Activated CD4-positive, alpha-beta T cell treated with anti-CD3 and anti-CD28 coated beads, Interleukin-2, amount 50 U/mL, for 16 hours (primary cell): ENCODE results near the gene DLG2.

Experiments
- DNase-seq: peaks from one replicate; pipeline ENCODE4 v3.0.0-alpha.2; 2020

DLG2 gene

DNA sequence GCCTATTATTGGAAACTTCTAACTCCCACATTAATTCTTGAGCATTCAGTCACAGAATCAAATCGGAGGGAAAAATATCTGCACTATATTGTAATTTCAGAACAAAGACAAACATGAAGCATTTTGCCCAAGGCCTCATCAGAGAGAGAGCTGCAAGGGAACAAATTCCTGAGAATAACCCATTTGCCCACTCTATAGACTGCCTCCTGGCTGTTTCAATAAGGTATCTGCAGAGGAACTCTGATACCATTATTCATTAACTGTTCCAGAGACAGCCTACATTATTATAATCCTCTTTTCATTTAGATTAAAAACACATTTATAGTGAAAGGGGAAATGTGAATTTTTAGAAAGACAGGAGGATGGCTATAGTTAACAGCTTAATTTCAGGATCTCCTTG, 663.9 kb downstream of the DLG2 start:
- DNase-seq, result no peak

DNA sequence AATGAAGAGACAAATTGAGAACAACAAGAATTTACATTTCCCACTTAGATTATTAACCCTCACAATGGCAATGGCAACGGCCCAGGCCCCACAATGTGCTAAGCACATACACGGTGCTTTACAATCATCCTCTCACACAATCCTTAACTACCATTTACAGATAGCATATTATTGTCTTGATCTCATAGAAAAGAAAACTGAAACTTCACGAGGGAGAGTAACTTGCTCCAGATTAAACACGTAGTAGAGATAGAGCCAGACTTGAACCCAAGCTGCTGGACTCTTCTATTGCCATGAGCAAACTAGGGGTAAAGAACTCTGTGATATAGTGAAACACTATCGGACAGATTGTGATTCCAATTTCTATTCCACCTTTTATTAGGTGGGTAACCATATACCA, 665.1 kb downstream of the DLG2 start:
- DNase-seq, result no peak

DNA sequence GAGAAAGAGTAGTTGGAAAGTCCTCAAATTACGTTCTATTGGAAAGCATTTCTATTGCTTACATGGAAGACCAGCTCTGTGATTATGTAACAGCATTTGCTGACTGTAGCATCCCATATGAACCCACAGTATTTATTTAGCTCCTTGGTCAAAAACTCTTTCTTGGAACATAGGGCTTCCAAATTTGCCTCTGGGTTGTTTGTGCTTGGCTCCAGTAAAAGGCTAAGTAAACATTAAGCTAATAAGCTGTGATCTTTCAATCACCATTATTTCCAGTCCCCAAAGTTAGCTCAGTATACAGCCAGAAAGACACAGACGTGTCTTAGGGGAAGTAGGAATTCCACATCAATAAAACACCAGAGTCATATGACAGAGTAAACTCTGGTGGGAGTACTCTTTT, 668.8 kb downstream of the DLG2 start:
- DNase-seq, result no peak

DNA sequence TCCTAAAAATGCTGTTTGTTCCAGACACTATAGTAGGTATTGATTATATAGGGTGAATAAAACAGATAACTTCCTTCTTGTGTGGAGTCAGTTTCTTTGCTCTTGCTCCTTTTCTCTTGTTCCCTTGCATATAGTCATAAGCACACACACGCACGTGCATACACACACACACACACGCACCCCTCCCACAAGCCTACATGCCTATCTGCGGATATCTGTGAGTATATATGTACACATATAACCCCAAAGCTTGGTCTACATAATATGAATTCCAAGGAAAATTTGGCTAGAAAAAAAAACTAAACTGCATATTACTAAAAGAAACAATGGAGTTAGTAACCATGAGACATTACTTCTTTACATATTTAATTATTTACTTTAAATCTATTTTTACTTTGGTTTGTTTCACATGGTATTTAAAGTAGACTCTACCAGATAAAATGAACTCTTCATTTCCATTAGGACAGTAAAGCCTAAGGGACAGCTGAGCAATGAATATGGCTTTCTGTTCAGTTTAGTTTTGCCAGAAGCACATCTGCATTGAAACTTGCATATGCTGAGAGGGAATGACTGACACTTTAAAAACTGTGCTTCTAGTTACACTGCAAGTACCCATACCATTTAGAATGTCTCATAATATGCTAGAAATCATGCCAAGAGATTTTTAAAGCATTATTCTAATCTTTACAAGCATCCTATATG, 676.4 kb downstream of the DLG2 start:
- DNase-seq, result no peak

DNA sequence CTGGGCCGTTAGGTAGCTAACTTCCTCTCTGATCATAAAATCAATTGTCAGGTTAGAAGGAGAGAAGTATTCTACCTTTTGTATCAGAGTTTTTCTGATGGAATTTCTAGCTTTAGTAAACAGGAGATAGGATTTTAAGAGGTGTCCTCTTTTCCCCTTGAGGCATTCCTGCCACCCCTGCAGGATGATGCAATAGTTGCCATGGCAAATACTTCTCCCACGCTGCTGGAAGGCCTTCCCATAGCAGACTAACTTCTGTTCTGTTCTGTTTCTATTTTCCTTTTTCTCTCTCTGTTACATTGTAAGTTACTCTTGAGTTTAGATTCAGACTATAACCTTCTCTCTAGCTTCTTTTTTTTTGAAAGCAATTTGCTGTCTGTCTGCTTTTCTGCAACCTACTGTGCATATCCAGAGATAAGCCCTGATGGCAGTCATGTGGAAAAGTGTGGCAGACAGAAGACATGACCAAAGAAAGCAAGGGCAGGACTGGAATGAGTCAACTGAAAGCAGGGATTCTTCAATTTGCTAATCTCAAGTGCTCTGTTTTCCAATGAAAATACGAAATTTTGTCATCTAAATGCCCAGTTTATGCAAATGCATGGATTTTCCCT, 679.1 kb downstream of the DLG2 start:
- no peak for DNase-seq

DNA sequence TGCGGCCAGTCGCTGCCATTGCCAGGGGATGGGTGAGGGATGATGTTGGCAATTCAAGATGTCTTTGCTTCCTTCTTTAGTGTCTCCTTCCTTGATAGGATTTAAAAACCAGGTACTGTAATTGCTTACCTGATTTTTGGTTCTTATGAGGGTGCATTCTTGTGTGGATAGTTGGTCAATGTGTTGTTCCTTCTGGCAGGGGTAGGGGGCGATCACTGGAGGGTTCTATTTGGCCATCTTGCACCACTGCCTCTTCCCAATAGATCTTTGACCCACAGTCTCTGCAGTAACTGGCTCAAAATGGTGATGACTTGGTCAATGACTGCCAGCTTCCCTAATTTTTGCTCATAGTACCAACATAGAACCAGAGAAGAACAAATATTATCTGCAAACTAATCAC, 680.1 kb downstream of the DLG2 start:
- no peak for DNase-seq

DNA sequence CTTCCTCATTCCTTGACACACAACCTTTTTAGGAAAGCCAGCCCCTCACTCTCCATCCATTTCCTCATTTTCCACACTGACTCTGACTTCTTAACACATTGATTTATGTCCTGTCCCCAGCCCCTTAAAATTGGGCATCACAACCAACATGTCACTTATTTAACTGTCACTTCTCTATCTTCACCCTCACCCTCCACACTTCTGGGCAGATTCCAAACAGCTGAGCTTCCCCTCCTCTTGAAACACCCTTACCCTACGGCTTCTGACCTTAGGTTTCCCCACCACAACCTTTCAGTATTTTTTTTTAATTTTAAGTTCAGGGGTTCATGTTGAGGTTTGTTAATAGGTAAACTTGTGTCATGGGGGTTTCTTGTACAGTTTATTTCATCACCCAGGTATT, 696.3 kb downstream of the DLG2 start:
- no peak for DNase-seq

DNA sequence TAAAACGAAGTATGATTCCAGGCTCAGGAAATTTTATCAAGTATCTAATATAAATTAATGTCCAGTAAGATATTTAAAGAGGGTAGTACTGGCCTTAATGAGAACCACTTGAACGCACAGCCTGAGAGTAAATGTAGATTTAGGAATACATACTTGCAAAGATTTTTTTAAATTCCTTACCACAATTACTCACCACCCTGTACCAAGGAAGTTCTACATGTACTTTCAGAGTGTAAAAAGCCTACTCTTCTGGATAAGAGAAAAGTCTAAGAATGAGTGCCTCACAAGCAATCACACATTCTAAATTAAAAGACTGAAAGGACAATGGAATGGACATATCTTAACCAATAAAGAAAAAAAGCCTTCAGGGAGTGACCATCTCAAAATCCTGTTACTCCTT, 697.4 kb downstream of the DLG2 start:
- no peak for DNase-seq

DNA sequence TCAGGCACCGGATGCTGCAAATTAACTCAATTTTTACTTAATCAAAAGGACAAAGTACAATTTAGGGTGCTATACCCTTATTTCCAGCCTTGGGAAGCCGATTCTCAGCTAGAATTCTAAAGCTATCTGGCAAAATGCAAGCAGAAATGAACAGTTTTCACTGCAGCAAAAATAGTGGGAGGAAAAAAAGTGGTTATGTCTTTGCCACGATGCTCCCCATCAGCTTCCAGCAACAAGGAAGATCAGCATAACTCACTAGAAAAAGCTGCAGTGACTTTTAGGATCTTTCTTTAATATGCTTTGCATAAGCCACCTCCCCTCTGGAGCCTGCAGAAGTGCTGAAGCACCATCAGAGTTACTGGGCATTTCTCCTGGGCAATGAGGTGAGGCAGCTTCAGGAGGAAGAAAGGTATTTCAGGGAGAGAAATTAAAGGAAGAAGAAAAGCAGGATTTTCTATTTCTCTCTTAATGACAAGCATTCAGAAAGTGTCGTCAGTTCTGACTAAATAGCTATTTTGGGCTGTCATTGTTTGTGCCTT, 702.9 kb downstream of the DLG2 start:
- no peak for DNase-seq

DNA sequence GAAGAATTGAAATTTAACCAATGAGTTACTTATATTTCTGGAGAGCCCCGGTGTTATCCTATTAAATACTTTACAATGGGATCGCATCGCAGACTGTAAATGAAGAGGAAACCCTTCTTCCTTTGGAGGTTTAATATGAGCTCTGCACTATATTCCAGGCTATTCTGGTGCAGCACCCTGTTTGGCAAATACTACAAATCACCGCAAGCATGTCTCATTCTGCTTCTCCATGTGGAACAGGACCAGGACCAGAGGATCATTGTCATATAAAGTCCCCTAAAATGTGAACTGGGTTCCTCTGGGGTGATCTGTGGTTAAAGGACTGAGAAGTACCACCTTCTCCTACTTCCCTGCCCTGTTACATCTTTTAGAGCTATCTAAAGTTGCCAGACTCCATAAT, 703.7 kb downstream of the DLG2 start:
- no peak for DNase-seq

DNA sequence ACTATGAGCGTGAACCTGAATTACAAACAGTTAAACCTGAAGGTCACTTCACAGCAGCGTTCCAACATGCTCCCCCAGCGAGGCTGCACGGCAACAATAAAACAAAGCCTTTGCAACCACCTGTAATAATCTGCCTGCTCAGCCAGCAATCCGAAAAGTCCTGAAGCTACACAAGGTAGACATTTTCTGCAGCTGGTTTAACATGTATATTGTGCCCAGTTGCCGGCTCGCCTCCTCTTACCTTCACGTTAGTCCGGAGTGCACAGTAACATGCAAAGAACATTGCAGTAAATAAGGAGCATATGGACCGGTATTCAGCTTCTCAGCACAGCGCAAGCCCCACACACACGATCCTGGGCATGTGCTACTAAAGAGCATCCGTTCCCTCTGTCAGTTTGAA, 704.3 kb downstream of the DLG2 start:
- no peak for DNase-seq

DNA sequence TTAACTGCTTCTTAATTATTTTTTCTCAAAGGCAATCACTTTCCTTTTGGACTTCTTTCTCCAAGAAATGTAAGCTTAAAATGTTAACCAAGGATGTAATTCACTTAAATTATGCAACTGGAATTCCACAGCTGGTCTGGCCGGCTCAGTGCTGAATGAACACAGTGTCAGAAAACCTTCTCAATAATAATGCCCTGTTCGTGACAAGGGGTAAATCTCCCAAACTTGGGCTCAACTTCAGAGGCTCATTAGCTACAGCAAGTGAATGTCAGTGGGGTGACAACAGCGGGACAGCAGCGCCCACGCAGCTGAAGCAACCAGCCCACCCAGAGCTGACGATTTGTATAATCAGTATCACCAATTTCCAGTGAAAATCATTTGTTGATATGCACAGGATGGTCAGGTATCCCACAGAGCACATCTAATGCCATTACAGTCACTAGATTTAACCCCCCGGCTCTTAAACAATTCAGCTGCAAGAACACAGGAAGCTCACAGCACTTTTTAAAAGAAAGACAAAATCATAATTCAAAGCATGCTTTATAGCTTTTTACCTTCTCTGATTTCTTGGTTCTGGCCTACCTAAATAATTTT, 704.8 kb downstream of the DLG2 start:
- DNase-seq, result no peak

DNA sequence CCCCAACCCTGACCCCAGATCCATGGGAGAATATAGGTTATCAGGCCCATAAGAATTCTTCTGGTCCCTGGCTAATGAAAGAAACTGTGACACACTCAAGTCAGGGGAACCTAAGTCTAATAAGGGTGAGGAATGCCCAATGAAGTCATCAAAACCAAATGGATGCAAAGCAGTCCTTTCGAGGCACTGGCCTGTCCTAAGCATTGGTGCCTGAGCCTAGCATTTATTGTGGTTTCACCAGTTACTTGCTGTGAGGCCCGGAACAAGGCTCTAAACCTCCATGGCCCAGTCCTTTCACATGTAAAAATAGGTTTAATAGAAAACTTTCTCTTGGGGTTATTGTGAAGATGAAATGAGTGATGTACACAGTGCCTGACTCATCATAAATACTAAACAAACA, 712.6 kb downstream of the DLG2 start:
- DNase-seq, result no peak

DNA sequence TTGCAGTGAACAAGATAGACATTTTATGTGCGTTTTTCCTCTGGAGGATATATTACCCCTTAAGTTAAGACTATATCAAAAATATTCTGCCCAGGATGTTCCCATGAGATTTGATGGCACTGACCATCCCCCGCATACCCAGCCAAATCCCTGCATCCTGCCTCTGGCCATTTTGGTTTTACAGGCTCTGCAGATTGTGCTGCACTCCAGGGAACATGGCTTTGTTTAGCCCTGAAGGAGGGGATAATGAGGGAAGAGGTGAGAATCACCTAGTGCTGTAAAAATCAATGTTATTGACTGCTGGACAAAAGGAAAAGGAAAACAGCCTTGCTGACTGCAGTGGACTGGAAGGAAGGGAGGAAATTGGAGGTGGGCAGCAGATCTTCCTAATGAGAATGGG, 717.4 kb downstream of the DLG2 start:
- no peak for DNase-seq

DNA sequence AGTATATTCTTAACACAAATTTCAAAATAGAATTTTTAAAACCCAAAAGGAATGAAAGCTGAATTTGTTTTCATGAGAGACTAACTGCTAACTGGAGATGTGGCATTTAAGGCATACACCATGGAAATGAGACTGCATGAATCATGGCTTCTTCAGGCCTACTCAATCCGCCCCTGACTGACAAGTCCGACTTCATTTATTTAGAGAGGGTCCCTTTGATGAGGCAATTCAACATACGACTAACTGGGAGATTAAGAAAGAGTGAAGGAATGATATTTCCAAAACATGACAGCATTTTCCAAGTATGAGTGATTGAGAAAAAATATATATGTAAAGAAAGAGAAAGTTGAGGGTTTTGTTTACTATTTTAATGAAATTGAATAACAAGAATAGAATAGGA, 720.1 kb downstream of the DLG2 start:
- DNase-seq, result no peak

DNA sequence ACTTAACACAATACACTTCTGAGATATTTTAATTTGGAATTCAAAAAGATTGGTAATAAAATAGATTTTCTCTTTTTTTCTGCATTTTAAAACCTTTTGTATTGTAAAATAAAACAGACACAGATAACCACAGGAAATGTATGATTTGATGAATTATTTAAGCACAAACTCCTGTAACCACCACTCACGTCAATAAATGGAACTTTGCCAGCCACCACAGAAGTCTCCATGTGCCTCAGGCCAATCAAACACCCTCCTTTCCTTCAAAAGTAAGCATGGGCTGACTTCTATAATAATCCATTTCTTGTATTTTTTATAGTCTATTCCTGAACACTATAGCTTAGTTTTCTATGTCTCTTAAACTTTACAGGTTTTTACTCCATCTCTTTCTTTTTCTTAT, 721.7 kb downstream of the DLG2 start:
- DNase-seq, result no peak

DNA sequence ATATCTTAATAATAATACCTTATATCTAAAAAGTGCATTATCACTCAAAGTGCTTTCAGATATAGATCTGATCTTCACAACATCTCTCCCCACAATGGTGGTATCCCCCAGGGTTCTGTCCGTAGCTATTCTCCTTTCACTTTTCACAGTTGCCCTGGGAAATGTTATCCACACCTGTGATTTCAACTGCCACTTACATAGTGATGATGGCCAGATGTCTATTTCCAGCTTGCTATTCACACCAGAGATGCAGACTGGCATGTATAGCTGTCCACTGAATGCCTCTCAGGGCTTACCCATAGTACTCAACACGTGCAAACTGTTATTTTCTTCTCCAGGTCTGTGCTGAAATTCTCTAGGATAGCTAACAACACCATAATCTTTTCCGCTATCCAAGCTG, 724.7 kb downstream of the DLG2 start:
- no peak for DNase-seq

DNA sequence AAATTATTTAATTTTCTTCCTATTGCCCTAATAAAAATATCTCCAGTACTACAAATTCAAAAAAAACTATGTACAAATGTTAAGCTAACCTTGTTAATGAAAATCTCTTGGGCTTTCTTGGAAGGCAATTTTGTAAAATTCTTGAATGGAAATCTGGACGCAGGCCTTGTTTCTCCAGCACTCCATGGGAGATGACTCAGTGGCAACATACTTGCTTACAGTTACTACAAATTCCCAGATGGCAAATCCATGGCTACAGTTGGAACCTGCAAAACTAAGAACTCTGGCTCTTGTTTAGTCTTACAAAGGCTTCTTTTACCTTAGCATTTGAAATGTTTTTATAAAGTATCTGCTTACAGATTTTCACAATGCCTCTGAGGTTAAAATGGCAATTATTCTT, 725.2 kb downstream of the DLG2 start:
- no peak for DNase-seq

DNA sequence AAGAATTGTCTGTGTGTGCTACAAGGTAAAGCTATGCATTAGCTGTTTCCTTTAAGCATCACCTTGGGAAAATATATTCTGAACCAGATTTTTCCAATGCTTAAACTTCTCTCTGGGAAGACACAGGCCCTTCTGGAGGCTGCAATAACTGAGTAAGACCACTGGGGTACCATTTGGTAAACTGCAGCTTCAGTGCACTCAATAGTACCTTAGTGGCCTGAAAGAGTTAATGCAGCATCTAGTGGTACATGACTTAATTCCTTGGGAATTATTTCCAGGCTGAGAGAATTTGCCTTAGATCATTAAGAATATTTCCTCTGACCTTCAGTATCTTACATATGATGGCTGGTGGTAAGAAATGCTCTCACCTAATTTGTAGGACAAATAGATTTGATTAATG, 727.4 kb downstream of the DLG2 start:
- DNase-seq, result no peak

DNA sequence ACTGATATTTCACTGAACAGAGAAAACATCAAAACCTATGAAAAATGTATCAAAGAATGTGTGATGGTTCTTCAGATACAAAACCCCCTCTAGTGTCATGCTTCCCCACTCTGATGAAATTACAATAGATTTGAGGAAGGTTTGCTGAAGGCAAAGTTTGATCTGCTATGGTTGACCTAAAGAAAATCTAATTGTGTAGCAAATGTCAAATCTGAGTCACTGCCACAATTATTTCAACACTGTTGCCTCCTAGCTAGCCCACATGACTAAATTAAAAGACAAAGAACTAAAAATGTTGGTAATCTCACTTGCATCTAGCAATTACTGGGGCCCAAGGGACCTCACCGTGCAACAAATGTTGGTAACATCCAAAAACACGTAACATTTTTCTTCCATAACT, 728.0 kb downstream of the DLG2 start:
- no peak for DNase-seq

DNA sequence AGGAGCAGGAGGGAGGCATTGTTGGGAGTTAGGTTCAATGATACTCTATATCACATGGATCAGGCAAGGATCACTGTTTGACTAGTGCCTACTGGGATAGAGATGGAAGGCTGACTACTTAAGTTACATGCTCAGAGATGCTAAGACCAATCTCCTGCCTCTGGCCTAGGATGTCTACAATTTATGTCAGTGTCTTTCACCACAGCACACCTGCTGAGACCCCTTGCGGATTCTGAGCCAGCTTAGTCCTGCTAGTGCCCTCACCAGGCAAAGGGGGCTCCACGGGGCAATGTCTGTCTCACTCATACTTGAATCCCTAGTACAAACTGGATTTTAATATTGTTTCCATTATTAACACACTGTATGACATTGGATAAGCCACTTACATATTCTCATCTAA, 732.5 kb downstream of the DLG2 start:
- DNase-seq, result no peak

DNA sequence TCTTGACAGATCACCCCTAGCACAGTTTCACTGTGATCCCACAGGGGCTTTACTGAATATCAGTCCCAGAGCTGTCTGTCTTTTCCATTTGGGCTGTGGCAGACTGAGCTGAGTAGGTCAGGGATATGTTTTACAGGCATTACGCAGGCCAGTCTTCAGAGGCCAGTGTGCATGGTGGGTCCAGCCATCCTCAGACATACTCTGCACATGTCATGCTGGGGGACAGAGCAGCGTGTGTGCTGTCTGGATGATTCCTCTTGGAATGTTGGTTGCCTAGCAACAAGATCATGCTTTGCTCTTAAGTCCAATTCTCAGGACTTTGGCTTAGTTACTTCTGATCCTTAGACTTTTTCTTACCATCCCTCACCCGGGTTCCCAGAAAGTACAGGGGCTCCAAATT, 736.5 kb downstream of the DLG2 start:
- DNase-seq, result no peak

DNA sequence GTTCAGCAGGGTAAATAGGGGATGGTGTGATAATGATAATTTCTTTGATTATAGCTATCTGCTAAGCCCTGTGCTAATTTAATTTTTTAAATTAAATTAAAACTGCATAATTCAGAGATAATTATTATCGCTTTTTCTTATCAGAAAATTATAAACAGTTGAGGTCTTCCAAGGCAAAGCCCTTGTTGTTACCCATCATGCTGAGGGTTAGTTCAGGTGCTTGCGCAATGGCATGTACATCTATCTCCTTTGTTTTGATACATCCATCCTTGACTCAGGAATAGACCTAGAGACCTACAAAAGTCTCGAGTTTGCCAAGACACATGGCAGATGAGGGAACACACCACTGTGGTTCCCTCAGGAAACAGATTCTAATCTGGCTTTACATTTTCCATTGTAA, 737.6 kb downstream of the DLG2 start:
- no peak for DNase-seq

DNA sequence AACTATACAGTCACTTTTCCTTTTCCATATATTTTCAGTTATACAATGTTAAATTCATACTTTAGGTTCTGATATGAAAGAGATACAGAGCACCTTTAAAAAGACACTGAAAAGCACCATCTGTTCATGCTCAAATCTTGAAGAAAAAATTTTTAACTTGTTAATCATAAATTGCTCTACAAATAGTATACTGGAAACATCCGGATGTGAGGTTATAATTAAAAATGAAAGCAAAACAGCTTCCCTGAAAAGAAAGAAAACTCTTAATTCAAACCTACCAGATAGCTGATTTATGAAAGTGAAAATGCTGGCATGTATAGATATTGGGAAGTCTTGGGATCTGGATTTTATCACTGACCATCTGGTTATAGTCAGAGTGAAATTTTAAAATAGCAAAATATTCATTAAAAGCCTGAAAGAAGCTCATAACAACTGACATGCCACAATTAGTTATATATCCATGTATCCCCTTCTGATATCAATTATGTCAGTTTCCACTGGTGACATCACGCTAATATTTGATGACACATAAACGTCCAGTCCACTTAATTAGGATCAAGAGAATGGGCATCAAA, 740.0 kb downstream of the DLG2 start:
- DNase-seq, result no peak
